ENCODE measurements around the gene SPATA20.

GRCh38 chr17:50542795-50543774 is 3.9 kb upstream of the SPATA20 start:
- TF ChIP-seq CTCF (IDR thresholded peaks at IDR 0.05 in 4 of 5, conservative IDR thresholded peaks at IDR 0.05 in 1 of 5) (no peak), POLR2A (IDR thresholded peaks at IDR 0.05) (no peak)
